K562 (cell line): ENCODE measurements around the gene TEX22.

ENCODE experiments used
- MEIS2 ChIP-seq: fragments of 450-650 bp; IDR thresholded peaks from 2 replicates; pipeline ENCODE4 v1.6.1; 2014; ENCODE audit warnings: mild to moderate bottlenecking; ENCODE audit not compliant: partially characterized antibody
- TF ChIP-seq, protein P1 (sequence below): sonication (generic); formaldehyde crosslinking; IDR thresholded peaks from 2 replicates; pipeline ENCODE4 v1.8.1; 2023; ENCODE audit warnings: mild to moderate bottlenecking, missing genetic modification reagents

GRCh38 chr14:105357626-105358025 lies 40.7 kb upstream of the TEX22 start:
- no peak for TF ChIP-seq MEIS2
- TF ChIP-seq, protein P1, sequence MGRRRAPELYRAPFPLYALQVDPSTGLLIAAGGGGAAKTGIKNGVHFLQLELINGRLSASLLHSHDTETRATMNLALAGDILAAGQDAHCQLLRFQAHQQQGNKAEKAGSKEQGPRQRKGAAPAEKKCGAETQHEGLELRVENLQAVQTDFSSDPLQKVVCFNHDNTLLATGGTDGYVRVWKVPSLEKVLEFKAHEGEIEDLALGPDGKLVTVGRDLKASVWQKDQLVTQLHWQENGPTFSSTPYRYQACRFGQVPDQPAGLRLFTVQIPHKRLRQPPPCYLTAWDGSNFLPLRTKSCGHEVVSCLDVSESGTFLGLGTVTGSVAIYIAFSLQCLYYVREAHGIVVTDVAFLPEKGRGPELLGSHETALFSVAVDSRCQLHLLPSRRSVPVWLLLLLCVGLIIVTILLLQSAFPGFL (CRISPR knock-in tag), result no peak
